Activated CD4-positive, CD25-positive, alpha-beta regulatory T cell treated with anti-CD3 and anti-CD28 coated beads, Interleukin-2, amount 50 U/mL, for 24 hours (primary cell): ENCODE results near the gene GNAI3.

ENCODE experiments used
- ATAC-seq, 2 donors: fragments of 150-1000 bp; cut with Tn5 transposase; one replicate each; pipeline ENCODE4 v1.10.0; 2021; ENCODE audit warnings: mild to moderate bottlenecking in 1 of 2, moderate library complexity in 1 of 2

GNAI3 gene

DNA sequence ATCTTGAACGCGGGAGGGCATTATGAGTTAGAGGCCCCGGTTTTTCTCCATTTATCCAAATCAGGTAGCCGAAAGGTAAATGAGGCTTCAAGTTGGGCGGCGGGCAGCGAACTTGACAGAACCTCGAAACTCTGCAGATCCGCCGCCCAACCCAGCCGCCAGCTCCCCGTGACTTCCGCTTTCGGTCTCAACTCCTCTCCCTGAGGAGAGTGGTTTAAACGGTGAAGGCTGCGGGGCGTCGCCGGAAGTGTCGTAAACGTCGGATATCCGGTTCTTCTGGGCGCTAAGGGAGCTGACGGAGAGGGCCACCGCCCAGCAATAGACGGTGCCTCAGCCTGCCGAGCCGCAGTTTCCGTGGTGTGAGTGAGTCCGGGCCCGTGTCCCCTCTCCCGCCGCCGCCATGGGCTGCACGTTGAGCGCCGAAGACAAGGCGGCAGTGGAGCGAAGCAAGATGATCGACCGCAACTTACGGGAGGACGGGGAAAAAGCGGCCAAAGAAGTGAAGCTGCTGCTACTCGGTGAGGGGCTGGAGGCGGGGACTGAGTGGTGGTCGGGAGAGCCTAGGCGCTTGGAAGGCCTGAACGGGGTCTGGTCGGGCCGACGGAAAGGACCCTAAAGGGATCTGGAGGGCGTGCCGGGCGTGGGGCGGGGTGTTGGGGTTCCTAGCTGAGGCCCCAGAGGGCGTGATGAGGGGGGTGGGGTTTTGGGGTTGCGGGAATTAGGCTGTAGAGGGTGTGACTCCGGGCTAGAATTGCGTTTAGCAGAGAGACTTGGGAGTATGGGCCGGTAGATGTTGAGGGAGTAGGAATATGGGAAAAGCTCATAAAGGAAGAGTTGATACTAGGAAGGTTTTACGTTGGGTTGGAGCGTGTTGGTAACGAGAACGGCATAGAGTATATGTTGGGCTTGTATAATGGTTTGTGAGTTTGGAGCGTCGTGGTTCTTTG lies at the start of gene GNAI3:
Gene GNAI3 (plus strand): TSS at position 295 of the 947 bp plus-strand sequence. CDS start 106 bp downstream, at position 401.
- ATAC-seq: peak; percentile 97 to 98

- no peak for ATAC-seq
Observed at GRCh38 chr1:109499081-109499480, 49.3 kb upstream of the GNAI3 start.

DNA sequence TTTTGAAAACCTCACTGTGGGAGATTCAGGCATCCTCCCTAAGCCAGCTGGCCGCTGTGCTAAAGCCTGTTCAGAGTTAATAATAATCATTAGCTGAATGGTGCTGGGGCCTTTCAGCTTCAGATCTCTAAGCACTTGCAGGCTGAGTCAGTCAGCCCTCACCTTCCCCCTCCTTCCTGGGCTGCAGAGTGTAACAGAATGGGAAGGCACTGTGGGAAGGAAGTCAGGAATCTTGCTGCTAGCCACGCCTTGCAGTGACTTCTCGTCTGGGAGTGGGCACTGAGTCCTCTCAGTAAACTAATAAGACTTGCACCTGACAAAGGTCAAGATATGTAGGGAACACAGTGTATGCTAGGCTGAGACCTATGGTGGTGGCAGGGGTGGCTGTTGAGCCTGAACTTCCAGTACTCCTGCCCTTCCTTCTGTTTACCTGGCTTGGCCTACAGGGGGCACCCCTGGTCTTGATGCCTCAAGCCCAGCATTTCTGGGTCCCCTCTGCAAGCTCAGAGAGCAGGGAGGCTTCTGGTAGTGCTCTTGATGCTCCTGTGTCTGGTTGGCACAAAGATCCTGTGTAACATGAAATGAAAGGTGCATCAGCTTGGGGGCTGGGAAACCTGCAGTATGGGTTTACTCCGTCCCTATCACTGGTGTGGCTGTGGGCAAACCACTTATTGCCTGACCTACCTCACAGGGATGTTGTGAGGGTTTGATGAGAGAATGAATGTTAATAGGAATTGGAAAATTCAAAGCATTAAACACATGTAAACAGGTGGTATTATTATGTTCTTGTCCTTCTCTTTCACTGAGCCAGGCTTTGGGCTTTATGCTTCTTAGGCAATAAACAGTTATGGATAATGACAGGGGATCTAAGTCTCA lies 48.5 kb upstream of the GNAI3 start:
- peak in 1 of 2 donors; percentile 29 for ATAC-seq

DNA sequence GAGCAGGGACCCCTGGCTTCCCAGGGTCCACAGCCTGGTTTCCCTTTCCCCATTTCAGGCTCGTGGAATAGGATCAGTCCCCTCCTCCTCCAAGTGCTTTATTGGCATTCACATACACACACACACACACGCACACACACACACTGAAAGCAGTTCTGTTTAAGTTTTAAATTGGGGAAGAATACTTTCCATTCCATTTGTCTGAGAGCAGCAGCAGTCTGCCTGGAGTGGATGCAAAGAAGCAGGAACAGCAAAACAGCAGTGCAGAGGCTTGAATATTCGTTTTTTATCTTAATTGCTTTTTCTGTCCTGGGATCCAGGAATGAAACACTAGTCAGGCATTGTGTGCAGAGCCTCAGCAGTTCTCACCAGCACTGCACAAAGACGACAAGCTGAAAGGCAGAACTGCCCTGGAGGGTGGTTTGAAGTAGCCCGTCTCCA lies 47.5 kb upstream of the GNAI3 start:
- no peak for ATAC-seq

GRCh38 chr1:109501644-109502363 lies 46.6 kb upstream of the GNAI3 start:
- ATAC-seq: no peak

GRCh38 chr1:109502364-109502851 lies 46.0 kb upstream of the GNAI3 start:
- peak; percentile 55 to 75 for ATAC-seq

DNA sequence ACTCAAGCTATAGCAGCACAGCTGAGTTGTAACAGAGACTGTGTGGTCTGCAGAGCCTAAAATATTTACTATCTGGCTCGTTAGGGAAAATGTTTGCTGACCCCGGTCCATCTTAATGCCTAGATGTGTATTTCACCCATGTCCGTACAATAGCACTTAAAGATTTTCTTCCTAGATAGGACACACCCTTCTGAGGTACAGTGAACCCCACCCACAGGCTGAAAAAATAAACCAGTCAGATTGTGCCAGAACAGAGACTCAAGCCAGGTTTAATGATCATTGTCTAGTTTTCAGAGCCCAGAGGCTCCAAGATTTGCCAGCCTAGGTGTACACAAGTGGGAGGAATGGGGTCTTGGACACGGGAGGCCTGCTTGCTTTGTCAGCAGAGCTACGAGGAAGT lies 44.5 kb upstream of the GNAI3 start:
- no peak for ATAC-seq

- peak in 1 of 2 donors; percentile 48 for ATAC-seq
Observed at GRCh38 chr1:109504974-109505373, 43.4 kb upstream of the GNAI3 start.

DNA sequence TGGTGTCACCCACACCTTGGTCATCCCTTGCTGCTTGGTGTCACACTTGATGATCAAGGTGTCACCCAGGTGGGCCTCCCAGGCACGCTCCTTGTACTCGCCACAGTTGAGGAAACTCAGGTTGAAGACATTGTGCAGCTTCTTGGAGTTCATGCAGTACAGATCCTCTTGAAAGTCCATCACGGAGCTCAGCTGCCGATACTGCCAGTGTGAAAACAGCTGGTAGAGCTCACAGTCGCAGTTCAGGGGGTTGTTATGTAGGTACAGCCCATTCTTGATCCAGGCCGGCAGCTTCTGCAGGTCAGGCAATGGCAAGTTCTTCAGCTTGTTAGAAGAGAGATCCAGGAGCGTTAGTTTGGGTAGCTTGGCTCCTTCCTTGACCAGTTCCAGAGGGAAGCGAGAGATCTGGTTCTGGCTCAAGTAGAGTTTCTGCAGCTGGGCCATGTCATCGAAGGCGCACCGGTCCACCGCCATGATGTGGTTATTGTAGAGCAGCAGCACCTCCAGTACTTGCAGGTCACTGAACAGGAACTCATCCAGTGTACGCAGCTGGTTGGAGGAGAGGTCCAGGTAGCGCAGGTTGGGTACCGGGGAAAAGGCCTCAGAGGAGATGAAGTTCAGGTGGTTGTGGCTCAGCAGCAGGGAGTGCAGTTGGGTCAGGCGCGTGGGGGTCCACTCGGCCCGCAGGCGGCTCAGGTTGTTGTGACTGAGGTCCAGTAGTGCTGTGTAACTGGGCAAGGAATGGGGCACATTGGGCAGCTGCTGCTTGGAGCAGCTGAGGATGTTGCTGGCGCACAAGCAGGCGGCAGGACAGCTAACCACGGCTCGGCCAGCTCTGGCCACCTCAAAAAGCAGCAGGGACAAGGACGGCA lies 40.2 kb upstream of the GNAI3 start:
- no peak for ATAC-seq

GRCh38 chr1:109508873-109509175 lies 39.6 kb upstream of the GNAI3 start:
- no peak for ATAC-seq

GRCh38 chr1:109509176-109510134 lies 39.0 kb upstream of the GNAI3 start, which contains the start of gene AMIGO1:
Gene AMIGO1 (minus strand): TSS chr1:109509727. CDS start chr1:109508912, 815 bp downstream.
- ATAC-seq: peak; percentile 65 to 72

DNA sequence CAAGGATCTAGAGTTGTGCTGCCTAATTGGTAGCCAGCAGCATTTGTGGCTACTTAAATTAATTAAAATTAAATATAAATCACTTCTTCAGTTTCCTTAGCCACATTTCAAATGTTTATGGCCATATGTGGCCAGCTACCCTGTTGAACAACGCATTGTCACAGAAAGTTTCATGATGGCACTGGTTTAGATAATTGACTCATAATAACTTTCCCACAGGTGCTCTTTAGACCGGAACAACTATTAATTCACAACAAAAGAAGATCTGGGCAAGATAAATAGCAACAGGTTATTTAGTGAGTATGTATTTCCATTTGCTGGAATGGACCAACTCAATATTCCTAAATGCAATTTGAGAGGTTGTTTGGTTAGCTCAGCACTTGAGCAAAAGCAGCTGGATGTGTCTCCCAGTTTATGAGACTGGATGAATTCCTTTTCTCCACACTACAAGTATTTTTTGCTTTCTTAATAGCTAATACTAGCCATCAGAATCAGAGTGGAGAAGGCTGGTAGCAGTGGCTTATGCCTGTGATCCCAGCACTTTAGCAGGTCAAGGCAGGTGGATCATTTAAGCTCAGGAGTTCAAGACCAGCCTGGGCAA lies 35.2 kb upstream of the GNAI3 start:
- ATAC-seq: no peak

DNA sequence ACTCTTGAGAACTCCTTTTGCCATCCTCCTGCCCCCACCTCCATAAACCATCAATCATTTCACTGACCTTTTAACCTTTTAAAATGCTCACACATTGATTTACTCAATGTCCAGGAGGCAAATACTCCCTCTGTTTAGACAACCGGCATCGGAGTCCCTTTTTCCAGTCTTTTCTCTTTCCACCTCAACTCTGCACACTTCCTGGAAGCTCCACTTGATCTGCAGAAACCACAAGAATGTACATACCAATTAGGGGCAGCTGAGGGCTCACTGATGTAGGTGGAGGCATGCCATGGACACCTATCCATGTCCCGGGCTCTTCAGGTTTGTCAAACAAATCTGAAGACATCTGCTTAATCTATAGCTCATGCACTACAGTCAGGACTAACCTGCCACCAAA lies 33.6 kb upstream of the GNAI3 start:
- ATAC-seq: no peak

- no peak for ATAC-seq
Observed at GRCh38 chr1:109516872-109517271, 31.5 kb upstream of the GNAI3 start.

- ATAC-seq: no peak
Observed at GRCh38 chr1:109517337-109517736, 31.1 kb upstream of the GNAI3 start.

DNA sequence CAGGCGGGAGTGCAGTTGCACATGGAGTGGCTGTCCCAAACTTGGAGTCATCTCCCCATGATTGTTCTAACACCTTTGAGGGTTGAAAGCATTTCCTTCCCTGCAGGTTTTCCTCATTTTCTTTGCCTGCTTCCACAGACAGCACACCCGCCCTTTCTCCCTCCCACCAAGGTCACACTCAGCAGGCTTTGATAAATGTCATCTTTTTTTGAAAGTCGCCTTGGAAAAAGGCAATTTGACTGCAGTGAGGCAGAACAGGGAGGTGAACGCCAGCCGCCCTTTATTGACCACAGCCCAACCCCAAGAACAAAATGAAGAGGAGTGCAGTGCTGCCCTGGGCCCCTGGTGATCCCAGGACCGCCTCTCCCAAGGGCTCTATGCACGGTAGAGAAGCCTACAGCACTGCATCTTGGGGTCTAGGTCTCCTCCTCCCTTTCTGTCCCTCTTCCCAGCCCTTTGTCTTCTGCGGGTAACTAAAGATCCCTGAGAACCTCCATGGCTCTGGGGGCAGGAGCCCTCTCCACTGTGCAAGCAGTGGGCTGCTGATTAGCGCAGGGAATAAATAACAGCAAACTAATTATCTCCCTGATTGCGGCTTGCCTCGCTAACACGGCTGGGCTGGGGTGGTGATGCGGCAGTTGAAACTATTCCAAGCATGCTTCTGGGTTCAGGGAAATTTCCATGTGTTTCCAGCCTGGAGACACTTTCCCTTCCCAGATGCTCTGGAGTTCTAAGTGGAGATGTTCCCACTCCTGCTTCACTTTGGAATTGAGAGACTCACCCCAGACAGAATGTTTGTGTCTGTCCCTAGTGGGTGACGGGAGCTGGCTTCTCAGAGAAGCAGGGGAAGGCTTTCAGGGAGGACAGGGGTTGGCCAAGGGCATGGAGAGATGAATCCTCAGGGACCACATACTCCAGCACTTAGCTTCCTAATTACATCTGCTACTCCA lies 27.1 kb upstream of the GNAI3 start:
- no peak for ATAC-seq

DNA sequence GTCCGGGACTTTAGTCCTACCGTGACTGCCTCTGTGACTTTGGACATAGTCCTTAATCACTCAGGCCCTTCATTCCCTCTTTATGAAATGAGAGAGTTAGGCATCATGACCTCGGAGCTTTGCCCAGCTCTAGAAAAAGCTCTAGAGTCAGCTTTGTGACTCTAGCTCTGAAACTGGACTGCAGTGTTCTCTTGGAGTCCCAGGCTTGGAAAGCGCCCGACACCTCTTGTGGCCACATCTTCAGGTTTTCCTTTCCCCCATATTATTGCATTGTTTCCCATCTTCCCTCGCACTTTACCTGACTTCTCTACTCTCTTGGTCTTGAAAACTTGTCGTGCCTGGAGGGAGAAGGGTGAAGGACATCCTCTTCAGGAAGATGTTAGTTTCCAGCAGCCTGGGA lies 26.4 kb upstream of the GNAI3 start:
- no peak for ATAC-seq

DNA sequence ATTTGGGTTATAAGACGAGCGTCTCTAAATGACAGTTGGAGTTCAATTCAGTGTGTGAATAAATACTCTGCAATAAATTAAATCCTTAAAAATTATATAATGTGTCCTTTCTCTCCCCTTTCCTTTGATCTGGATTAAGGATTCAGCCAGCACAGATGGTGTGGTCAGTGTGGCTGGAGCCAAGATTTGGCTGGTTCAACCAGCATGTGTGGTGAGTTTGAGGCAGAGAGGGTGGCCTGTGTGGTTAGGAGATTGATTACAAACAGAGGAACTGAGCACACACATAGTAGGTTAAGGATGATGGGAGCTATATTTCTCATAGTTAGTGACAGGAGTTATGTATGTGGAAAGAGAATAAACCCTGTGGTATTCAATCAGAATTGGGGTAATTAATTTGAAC lies 24.7 kb upstream of the GNAI3 start:
- ATAC-seq: no peak
